KMS-11 (cell line): Measurements from ENCODE around the gene RNF220.
A peak's percentile ranks its signal among the peaks of the same experiment; 100 is the strongest.

Experiments used
- H2AFZ ChIP-seq: fragments of 200-600 bp; sonication (generic); 2 replicates; pipeline ENCODE4 v1.6.1; 2016; ENCODE audit warnings: antibody characterized with exemption, mixed run types, low read depth
- H3K27ac ChIP-seq: fragments of 200-600 bp; sonication (generic); 2 replicates; pipeline ENCODE4 v1.6.1; 2016; ENCODE audit warnings: mild to moderate bottlenecking, mixed run types
- H3K27me3 ChIP-seq: fragments of 200-600 bp; sonication (generic); 2 replicates; pipeline ENCODE4 v1.6.1; 2017; ENCODE audit warnings: mild to moderate bottlenecking, low read depth, mixed run types, moderate library complexity; ENCODE audit not compliant: insufficient read depth
- H3K36me3 ChIP-seq: fragments of 200-600 bp; sonication (generic); 2 replicates; pipeline ENCODE4 v1.6.1; 2017; ENCODE audit warnings: mild to moderate bottlenecking, mixed run types; ENCODE audit not compliant: insufficient read depth
- H3K4me1 ChIP-seq: fragments of 200-600 bp; sonication (generic); 2 replicates; pipeline ENCODE4 v1.6.1; 2016; ENCODE audit warnings: mild to moderate bottlenecking, low read depth, mixed run types; ENCODE audit not compliant: poor library complexity, severe bottlenecking
- H3K4me2 ChIP-seq: fragments of 200-600 bp; sonication (generic); 2 replicates; pipeline ENCODE4 v1.7.0; 2016; ENCODE audit warnings: mild to moderate bottlenecking, mixed run types
- H3K4me3 ChIP-seq: fragments of 200-600 bp; sonication (generic); IDR thresholded peaks from 2 replicates; pipeline ENCODE4 v1.6.1; 2017; ENCODE audit warnings: low read depth, low read length, mixed read lengths; ENCODE audit not compliant: insufficient read depth
- H3K79me2 ChIP-seq: fragments of 200-600 bp; sonication (generic); 2 replicates; pipeline ENCODE4 v1.6.1; 2016; ENCODE audit warnings: low read depth, mixed run types; ENCODE audit not compliant: insufficient read depth
- H3K9ac ChIP-seq: fragments of 200-600 bp; sonication (generic); 2 replicates; pipeline ENCODE4 v1.6.1; 2016; ENCODE audit warnings: mild to moderate bottlenecking, mixed run types
- H4K20me1 ChIP-seq: fragments of 200-600 bp; sonication (generic); 2 replicates; pipeline ENCODE4 v1.6.1; 2016; ENCODE audit warnings: mild to moderate bottlenecking, mixed run types; ENCODE audit not compliant: insufficient read depth
- TF ChIP-seq, protein P1 (sequence below): fragments of 200-600 bp; sonication (generic); conservative IDR thresholded peaks from 2 replicates; pipeline ENCODE4 v1.6.1; 2017; ENCODE audit warnings: low read depth, mild to moderate bottlenecking, antibody characterized with exemption, low read length, moderate library complexity, mixed read lengths

Gene RNF220

DNA sequence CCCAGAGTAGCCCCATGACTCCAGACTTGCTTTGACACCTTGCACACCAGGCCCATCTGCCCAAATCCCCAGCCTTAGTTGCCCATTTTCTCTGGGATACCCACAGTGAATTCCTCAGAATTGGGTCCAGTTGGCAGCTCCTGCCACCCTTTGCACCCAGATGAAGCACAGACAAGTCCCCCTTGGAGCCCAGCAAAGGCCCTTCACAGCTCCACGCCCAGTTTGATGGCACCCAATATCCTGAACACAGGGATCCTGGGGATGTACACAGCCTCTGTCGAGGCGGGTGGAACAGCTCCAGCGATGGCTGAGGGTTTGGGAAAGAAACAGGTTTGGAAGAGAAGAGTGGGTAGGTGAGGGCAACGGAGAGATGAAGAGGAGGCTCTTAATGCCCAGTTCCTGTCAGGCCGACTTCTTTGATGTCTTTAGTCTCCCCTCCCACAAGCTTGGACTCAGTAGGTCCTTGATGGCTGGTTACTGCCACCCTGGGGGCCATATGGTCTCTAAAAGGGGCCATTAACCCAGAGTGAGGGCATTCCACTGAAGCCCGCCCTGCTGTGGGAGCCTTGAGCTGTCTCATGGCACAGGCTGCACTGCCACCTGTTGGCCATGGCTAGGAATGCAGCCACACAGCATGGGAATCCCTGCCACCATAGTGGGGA lies 247.5 kb downstream of the RNF220 start:
- no peak overlapping the region for H3K4me3 ChIP-seq
- TF ChIP-seq, protein P1, sequence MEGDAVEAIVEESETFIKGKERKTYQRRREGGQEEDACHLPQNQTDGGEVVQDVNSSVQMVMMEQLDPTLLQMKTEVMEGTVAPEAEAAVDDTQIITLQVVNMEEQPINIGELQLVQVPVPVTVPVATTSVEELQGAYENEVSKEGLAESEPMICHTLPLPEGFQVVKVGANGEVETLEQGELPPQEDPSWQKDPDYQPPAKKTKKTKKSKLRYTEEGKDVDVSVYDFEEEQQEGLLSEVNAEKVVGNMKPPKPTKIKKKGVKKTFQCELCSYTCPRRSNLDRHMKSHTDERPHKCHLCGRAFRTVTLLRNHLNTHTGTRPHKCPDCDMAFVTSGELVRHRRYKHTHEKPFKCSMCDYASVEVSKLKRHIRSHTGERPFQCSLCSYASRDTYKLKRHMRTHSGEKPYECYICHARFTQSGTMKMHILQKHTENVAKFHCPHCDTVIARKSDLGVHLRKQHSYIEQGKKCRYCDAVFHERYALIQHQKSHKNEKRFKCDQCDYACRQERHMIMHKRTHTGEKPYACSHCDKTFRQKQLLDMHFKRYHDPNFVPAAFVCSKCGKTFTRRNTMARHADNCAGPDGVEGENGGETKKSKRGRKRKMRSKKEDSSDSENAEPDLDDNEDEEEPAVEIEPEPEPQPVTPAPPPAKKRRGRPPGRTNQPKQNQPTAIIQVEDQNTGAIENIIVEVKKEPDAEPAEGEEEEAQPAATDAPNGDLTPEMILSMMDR: peak; percentile 91
- no peaks in the 10 kb centered on the region for H4K20me1 ChIP-seq
- no peaks in the 10 kb centered on the region for H3K79me2 ChIP-seq
- H3K27me3 ChIP-seq: no peaks in the 10 kb centered on the region
- H3K4me1 ChIP-seq: no peaks in the 10 kb centered on the region
- H2AFZ ChIP-seq: no peak overlapping the region
- no peak overlapping the region for H3K9ac ChIP-seq
- no peak overlapping the region for H3K4me2 ChIP-seq
- H3K27ac ChIP-seq: no peak overlapping the region
- no peaks in the 10 kb centered on the region for H3K36me3 ChIP-seq

DNA sequence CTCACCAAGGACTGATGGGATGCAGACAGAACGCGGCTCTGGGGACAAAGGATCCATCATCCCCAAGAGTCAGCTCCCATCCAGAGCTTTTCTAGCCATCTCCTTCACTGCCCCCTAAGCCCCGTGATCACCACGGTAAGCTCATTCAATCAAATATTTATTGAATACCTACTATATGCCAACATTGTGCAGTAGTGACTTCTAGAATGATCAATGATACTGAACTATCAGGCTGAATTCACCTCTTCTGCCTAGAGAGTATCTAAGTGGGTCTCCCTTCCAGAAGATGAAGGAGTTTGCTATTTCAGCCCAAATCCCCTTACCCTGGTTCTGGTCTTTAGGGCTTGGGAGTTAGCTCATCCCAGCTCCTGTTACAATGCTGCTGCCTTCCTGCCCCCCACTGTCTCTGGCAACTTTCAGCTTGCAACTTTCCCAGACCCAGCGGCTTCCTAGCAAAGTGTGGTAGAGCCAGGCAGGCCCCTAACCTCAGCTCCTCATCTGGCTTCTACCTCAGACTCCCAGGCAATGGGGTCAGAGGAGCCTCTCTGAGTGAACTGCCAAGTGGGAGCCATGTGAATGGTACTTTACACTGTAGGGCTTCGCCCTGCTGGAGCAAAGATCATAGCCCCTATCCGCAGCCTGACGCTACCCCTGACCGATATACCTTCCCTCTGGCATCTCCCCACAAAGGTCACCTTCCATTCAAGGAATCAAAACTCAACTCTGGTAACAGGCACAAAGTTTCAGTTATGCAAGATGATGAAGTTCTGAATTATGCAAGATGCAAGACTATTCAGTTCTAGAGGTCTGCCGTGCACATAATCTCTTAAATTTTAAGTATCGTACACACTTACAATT lies 248.3 kb downstream of the RNF220 start:
- Histone ChIP-seq H3K79me2 (no peaks in the 10 kb centered on the region), H3K36me3 (no peaks in the 10 kb centered on the region), H3K9ac (no peak overlapping the region), H2AFZ (no peak overlapping the region), H3K27ac (no peak overlapping the region), H3K27me3 (no peaks in the 10 kb centered on the region), H4K20me1 (no peaks in the 10 kb centered on the region), H3K4me2 (no peak overlapping the region), H3K4me1 (no peaks in the 10 kb centered on the region), H3K4me3 (no peak overlapping the region)
- TF ChIP-seq, protein P1: 0 out of 2 replicates have a peak, but pooled peaks have one; percentile 34

DNA sequence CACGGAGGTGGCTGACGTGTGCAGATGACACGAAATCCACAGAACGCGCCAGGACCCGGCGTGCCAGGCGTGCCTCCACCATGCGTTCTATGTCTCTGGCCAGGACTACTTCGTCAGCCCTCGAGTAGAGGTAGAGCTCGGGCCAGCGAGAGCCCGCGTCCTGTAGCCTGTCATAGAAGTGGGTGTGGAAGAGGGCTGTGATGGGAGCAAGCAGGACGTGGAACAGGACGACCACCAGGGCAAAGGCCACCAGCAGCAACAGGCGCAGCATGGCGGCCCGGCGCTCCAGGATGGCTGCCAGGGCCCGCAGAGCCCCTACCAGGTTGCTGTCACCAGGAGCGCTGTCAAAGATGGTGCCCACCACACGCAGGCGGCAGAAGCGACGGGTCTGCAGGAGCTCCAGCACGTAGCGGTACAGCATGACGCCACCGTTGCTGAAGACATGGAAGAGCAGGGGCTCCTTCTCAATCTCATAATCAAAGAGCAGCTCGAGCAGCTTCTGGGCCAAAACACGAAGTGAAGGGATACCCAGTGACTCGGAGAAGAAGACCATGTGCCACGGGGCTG lies 249.6 kb downstream of the RNF220 start:
- Histone ChIP-seq H3K27ac (no peak overlapping the region), H4K20me1 (no peaks in the 10 kb centered on the region), H3K4me2 (no peak overlapping the region), H3K79me2 (no peaks in the 10 kb centered on the region), H3K9ac (no peak overlapping the region), H3K27me3 (no peaks in the 10 kb centered on the region), H3K4me3 (no peak overlapping the region), H3K36me3 (no peaks in the 10 kb centered on the region), H3K4me1 (no peaks in the 10 kb centered on the region), H2AFZ (no peak overlapping the region)
- TF ChIP-seq, protein P1: no peak

DNA sequence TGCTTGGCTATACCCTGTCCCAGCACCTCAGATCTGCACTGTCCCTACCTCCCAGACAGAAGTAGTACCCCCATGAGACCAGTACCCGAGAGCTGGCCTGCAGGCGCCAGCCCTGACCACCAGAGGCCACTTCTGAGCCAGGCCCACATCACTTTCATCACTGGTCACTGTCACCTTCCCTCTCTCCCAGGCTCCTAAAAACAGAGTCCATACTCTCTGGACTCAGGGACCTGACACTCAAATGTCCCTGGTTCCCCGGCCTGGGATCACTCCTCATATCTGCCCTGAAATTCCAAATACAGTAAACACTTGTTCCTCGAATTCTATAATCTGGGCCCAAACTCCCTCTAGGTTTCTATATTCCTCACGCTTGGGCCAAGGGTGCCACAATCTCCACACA lies 250.6 kb downstream of the RNF220 start:
- H3K79me2 ChIP-seq: no peaks in the 10 kb centered on the region
- H4K20me1 ChIP-seq: no peaks in the 10 kb centered on the region
- no peak overlapping the region for H2AFZ ChIP-seq
- H3K4me2 ChIP-seq: no peak overlapping the region
- TF ChIP-seq, protein P1: peak; percentile 56
- H3K4me3 ChIP-seq: no peak overlapping the region
- H3K9ac ChIP-seq: no peak overlapping the region
- H3K4me1 ChIP-seq: no peaks in the 10 kb centered on the region
- no peak overlapping the region for H3K27ac ChIP-seq
- no peaks in the 10 kb centered on the region for H3K27me3 ChIP-seq
- no peaks in the 10 kb centered on the region for H3K36me3 ChIP-seq
